GM18526 (cell line): ENCODE data around the gene HRH3.

Experiments
- POLR2A ChIP-seq: IDR thresholded peaks from 3 replicates; pipeline ENCODE4 v1.6.1; 2011; ENCODE audit not compliant: insufficient read length; ENCODE audit errors: extremely low read depth

Gene HRH3

GRCh38 chr20:62174870-62175624 is 45.0 kb downstream of the HRH3 start:
- no peak for TF ChIP-seq POLR2A

DNA sequence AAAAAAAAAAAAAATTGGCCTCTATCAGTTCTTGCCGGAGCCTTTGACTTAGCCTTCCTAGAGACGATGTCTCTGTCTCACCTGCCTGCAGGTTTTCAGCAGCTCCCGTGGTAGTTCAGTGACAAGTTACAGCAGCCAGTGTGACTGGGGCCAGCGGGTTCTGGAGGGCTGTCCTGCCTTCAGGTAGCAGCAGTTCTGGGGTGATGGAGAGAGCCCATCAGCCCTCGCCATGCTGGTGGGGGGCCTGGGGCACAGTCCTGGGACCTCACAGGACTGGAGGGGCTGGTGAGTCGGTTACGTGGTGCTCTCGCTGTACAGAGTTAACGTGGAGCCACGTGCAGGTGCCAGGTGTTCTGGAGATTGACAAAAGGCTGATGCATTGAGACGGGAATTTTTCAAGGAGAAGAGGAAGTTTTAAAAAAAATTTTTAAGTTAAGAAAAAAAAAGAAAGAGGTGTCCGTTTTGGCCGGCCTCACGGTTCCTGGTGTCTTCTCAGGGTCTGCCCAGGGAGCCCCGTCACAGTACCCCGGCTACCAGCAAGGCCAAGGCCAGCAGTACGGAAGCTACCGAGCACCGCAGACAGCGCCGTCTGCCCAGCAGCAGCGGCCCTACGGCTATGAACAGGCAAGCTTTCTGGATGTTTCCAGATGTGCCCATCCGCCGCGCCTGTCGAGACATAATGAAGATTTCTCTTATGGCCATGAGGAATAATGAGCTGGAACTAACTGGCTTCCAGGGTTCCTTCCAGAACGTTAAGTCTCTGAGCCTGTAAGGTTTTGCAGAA is 45.9 kb downstream of the HRH3 start:
- no peak for TF ChIP-seq POLR2A

GRCh38 chr20:62172666-62173065 is 47.4 kb downstream of the HRH3 start:
- TF ChIP-seq POLR2A: no peak

DNA sequence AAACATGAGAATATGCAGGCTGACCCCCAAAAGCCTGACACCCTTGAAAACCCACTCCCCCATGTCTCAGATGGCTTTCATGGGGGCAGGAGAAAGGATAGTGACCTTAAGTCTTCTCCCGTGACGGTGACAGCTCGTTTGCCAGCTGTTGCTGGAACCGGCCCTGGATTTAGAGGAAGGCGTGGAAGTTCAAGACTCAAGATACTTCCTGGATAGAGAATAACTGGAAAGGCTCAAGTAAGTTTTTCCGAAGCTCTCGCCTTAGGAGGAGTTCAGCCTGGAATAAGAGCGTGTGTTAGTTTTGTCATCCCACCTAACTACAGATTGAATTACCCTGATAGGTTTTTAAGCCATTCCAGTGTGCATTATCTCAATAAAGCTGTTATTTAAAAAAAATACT is 48.8 kb downstream of the HRH3 start:
- TF ChIP-seq POLR2A: no peak

- TF ChIP-seq POLR2A: no peak
Observed at GRCh38 chr20:62170536-62170935, 49.5 kb downstream of the HRH3 start.

DNA sequence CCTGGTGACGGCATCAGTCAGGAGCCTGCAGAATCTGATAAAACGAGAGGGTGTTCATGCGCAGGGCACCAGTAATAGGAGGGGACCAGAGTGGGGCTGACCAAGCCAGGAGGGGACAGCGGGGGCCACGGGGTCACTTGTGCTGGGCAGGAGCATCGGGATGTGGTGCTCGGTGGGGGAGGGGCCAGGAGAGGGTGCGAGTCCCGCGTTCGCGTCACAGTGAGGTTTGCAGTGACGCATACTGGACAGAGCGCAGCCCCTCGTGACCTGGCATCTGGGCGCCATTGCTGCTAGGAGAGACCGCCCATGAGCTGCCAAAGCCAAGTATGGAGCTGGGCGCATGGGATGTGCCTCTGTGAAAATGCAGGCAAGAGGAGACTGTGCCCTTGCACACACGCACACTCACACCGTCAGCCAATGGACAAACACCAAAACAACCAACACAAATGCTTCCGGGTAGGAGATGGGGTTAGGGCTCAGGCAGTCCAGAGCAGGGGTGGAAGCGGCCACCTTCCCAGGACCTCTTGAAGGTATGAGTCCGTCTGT is 51.1 kb downstream of the HRH3 start:
- no peak for TF ChIP-seq POLR2A

DNA sequence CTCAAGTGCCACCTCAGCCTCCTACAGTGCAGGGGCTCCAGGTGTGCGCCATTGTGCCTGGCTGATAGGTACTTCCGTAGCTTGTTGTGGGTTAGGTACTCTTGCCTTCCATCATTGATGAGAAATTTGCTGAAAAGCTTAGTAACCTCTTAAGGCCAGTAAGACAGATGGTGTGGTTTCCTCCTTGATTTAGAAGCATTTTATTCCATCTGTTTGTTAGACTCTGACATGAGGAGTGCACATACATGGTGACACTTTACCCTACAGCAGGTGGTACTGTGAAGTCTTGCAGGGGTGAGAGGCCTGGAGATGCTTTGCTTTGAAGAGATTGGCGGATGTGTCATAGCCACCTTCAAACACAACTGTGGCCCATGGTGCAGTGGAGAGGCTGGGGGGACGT is 52.0 kb downstream of the HRH3 start:
- no peak for TF ChIP-seq POLR2A

- TF ChIP-seq POLR2A: no peak
Observed at GRCh38 chr20:62167474-62167873, 52.6 kb downstream of the HRH3 start.

DNA sequence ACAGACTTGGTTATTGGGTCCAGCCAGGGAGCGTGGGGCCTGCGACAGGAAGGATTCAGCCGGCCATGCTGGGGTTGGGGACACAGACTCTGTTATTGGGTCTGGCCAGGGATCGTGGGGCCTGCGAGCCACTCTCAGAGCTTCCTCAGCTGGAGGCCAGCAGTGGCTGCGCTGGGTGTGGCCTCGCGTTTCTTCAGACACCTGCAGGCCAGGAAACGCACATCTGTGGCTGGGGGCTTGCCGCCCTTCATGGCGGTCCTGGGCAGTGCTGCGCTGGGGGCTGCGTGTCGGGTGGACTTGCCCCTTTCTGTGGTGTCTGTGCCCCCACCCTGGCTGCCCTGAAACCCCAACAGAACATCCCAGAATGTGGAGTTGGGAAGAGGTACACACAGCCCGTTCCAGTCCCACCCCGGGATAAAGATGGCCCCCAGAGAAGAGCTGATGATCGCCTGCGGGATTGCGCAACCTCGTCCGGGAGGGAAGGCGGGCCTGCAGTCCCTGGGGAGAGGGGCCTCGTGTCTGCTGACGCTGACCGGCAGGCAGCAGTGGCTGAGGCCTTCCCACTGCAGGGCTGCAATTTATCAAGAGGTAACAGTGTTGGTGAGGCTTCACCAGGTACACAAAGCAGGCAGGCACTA is 54.2 kb downstream of the HRH3 start:
- no peak for TF ChIP-seq POLR2A
